Measurements from ENCODE around the gene WDR75. TPM values are rescaled to one million over a fixed set of nuclear protein-coding genes. Genes with fewer than 3 reads are reported as not detected.
A peak's percentile ranks its signal among the peaks of the same experiment; 100 is the strongest.

The WDR75 gene
- total RNA-seq, 3 donors from 2014 or later (not counting 1 experiment from before 2014, with no cell fraction given): 31.4 to 38.5 (median 32.3) TPM

DNA sequence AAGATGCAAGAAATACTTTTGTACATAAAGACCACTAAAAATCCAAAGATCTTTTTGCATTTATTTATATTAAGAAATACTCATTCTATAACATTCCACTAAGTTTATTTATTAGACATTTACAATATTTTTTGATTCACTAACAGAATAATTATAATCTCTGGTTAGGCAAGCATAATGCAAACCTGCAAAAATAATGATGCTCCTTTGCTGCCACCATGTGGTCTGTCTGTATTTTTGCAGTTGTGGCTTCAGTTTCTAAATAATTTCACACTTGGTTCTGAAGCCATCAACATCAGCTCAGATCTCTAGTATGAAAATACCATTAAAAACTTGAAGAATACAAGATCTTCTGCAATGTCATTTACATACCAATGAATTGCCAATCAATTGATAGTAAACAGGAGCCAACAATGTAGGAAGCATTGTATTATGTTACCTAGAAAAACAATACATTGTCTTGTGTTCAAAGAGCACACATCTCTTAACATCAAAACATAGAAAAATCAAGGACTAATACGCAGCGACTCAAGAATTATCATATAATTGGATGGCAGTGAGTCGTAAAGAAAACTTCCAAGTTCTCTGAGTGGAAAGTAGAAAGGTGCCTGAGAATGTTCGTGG lies 28.8 kb upstream of the WDR75 start:
- intact Hi-C loops (cut with micrococcal nuclease): loop anchor here (2.0 to 10.0 kb wide), 3 partner anchors 270 to 888 kb away; no protein-coding TSS in a partner anchor
- no peaks in the 10 kb centered on the region for H3K36me3 ChIP-seq (ENCODE audit: control insufficient read depth, insufficient read depth, low read length)
- ATAC-seq: peak in 2 of 3 donors; percentile 42 to 62
- no peaks in the 10 kb centered on the region for H3K27me3 ChIP-seq (ENCODE audit: control insufficient read depth, insufficient read depth, low read length)
- TF ChIP-seq, protein P1, sequence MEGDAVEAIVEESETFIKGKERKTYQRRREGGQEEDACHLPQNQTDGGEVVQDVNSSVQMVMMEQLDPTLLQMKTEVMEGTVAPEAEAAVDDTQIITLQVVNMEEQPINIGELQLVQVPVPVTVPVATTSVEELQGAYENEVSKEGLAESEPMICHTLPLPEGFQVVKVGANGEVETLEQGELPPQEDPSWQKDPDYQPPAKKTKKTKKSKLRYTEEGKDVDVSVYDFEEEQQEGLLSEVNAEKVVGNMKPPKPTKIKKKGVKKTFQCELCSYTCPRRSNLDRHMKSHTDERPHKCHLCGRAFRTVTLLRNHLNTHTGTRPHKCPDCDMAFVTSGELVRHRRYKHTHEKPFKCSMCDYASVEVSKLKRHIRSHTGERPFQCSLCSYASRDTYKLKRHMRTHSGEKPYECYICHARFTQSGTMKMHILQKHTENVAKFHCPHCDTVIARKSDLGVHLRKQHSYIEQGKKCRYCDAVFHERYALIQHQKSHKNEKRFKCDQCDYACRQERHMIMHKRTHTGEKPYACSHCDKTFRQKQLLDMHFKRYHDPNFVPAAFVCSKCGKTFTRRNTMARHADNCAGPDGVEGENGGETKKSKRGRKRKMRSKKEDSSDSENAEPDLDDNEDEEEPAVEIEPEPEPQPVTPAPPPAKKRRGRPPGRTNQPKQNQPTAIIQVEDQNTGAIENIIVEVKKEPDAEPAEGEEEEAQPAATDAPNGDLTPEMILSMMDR (IDR thresholded peaks at IDR 0.05): peak; percentile 71
- H3K27me3 Mint-ChIP-seq (ENCODE audit: low read depth in 2 of 2): no peaks in the 10 kb centered on the region
- WGBS (ENCODE audit: insufficient coverage): 57% methylated on average over 4 of the region's 4 CpGs
- no peaks in the 10 kb centered on the region for H3K9me3 Mint-ChIP-seq
- no peak overlapping the region for H3K27ac ChIP-seq (ENCODE audit: low read length)
- H3K4me3 ChIP-seq (ENCODE audit: low read length): no peak overlapping the region
- peak in 1 of 2 donors; percentile 76 for DNase-seq
- H3K36me3 Mint-ChIP-seq: no peaks in the 10 kb centered on the region
- no peak overlapping the region for H3K27ac Mint-ChIP-seq
- no peaks in the 10 kb centered on the region for H3K4me1 ChIP-seq (ENCODE audit: control insufficient read depth, insufficient read depth, low read length)
- no peaks in the 10 kb centered on the region for H3K4me1 Mint-ChIP-seq
- H3K4me3 Mint-ChIP-seq: no peak overlapping the region
- no peaks in the 10 kb centered on the region for H3K9me3 ChIP-seq (ENCODE audit: control insufficient read depth, insufficient read depth, low read length)

DNA sequence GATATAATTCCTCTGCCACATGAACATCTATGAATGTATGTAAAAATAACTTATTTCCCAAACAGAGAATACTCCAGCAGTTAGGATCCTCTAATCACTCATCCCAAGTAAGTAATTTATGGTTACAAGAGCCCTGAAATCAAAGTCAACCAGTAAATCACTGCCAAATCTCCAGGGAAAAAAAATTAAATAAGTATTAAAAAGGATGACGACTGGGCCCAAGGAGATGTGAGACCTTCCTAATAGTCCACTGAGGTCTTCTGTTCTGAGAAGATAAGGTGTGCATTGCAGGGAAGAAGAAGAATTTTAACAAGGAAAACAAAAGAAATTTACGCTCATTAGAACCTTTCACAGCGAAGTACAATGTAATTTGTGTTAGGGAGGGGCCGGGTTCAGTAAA lies 28.0 kb upstream of the WDR75 start:
- Mint-ChIP-seq H3K9me3 (no peaks in the 10 kb centered on the region), H3K27me3 (ENCODE audit: low read depth in 2 of 2) (no peaks in the 10 kb centered on the region), H3K36me3 (no peaks in the 10 kb centered on the region), H3K27ac (no peak overlapping the region), H3K4me1 (no peaks in the 10 kb centered on the region), H3K4me3 (no peak overlapping the region)
- WGBS (ENCODE audit: insufficient coverage): 88% methylated on average over 4 of the region's 4 CpGs
- DNase-seq: no peak
- no peak overlapping the region for H3K27ac ChIP-seq (ENCODE audit: low read length)
- intact Hi-C loops (cut with micrococcal nuclease): loop anchor here (2.0 to 10.0 kb wide), 3 partner anchors 270 to 888 kb away; no protein-coding TSS in a partner anchor
- no peak for ATAC-seq
- no peak overlapping the region for H3K4me3 ChIP-seq (ENCODE audit: low read length)
- TF ChIP-seq, protein P1 (IDR thresholded peaks at IDR 0.05): no peak
- no peaks in the 10 kb centered on the region for H3K4me1 ChIP-seq (ENCODE audit: control insufficient read depth, insufficient read depth, low read length)
- no peaks in the 10 kb centered on the region for H3K27me3 ChIP-seq (ENCODE audit: control insufficient read depth, insufficient read depth, low read length)
- no peaks in the 10 kb centered on the region for H3K9me3 ChIP-seq (ENCODE audit: control insufficient read depth, insufficient read depth, low read length)
- no peaks in the 10 kb centered on the region for H3K36me3 ChIP-seq (ENCODE audit: control insufficient read depth, insufficient read depth, low read length)

DNA sequence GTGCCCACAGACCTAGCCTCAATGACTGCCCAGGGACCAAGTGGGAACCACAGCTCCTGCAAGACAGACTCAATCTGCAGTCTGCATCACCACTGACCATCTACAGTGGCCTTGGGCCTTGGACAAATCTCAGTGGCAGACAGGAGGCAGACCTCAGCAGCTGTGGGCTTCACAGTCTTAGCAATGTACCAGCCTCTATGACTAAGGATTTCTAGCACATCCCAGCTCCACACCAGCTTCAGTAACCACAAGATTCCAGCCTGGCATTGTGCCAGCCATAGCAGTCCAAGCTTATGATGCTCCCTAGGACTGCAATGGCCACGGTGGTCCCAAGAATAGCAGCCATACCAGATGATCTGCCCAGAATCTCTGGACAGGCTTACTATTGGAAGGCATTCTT lies 19.6 kb upstream of the WDR75 start:
- no peak for ATAC-seq
- H3K4me3 ChIP-seq (ENCODE audit: low read length): no peak overlapping the region
- Mint-ChIP-seq H3K4me1 (no peaks in the 10 kb centered on the region), H3K27me3 (ENCODE audit: low read depth in 2 of 2) (peaks cover 3 to 6% of the 10 kb centered on the region in 2 donors), H3K27ac (no peak overlapping the region), H3K4me3 (no peak overlapping the region), H3K9me3 (no peaks in the 10 kb centered on the region), H3K36me3 (no peaks in the 10 kb centered on the region)
- no peak overlapping the region for H3K27ac ChIP-seq (ENCODE audit: low read length)
- TF ChIP-seq, protein P1 (IDR thresholded peaks at IDR 0.05): no peak
- no peaks in the 10 kb centered on the region for H3K36me3 ChIP-seq (ENCODE audit: control insufficient read depth, insufficient read depth, low read length)
- 88% methylated on average over 1 of the region's 1 CpG for WGBS (ENCODE audit: insufficient coverage)
- DNase-seq: no peak
- H3K9me3 ChIP-seq (ENCODE audit: control insufficient read depth, insufficient read depth, low read length): no peaks in the 10 kb centered on the region
- H3K4me1 ChIP-seq (ENCODE audit: control insufficient read depth, insufficient read depth, low read length): no peaks in the 10 kb centered on the region
- H3K27me3 ChIP-seq (ENCODE audit: control insufficient read depth, insufficient read depth, low read length): no peaks in the 10 kb centered on the region
- intact Hi-C loops (cut with micrococcal nuclease): no loop called here

DNA sequence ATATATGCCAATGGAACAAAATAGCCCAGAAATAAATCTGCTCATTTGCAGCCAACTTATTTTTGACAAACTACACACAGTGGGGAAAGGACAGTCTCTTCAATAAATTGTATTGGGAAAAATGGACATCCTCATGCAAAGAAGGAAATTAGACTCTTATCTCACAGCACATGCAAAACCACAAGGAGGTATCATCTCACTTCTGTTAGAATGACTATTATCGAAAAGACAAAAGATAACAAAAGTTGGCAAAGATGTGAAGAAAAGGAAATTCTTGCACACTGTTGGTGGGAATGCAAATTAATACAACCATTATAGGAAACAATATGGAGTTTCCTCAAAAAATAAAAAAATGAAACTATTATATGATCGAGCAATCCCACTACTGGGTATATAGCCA lies 16.3 kb upstream of the WDR75 start:
- H3K4me3 Mint-ChIP-seq: no peak overlapping the region
- H3K9me3 Mint-ChIP-seq: no peaks in the 10 kb centered on the region
- no peak for ATAC-seq
- Histone ChIP-seq H3K4me1 (ENCODE audit: control insufficient read depth, insufficient read depth, low read length) (no peaks in the 10 kb centered on the region), H3K36me3 (ENCODE audit: control insufficient read depth, insufficient read depth, low read length) (no peaks in the 10 kb centered on the region), H3K9me3 (ENCODE audit: control insufficient read depth, insufficient read depth, low read length) (no peaks in the 10 kb centered on the region), H3K4me3 (ENCODE audit: low read length) (no peak overlapping the region), H3K27me3 (ENCODE audit: control insufficient read depth, insufficient read depth, low read length) (no peaks in the 10 kb centered on the region), H3K27ac (ENCODE audit: low read length) (no peak overlapping the region)
- H3K27me3 Mint-ChIP-seq (ENCODE audit: low read depth in 2 of 2): peaks cover 3 to 6% of the 10 kb centered on the region in 2 donors
- no peaks in the 10 kb centered on the region for H3K4me1 Mint-ChIP-seq
- no peak for DNase-seq
- 100% methylated on average over 1 of the region's 2 CpGs for whole genome bisulfite sequencing (ENCODE audit: insufficient coverage)
- TF ChIP-seq, protein P1 (IDR thresholded peaks at IDR 0.05): no peak
- H3K36me3 Mint-ChIP-seq: no peaks in the 10 kb centered on the region
- H3K27ac Mint-ChIP-seq: no peak overlapping the region
- intact Hi-C loops (cut with micrococcal nuclease): no loop called here
